Fibroblast of villous mesenchyme (primary cell): Measurements from ENCODE around the gene SLC12A3. TPM values are rescaled to one million over a fixed set of nuclear protein-coding genes. Genes with fewer than 3 reads are reported as not detected.

Experiments used
- DNase-seq: peaks from one replicate; pipeline ENCODE4 v3.0.0-alpha.2; 2010; ENCODE audit warnings: low read depth
- H3K4me3 ChIP-seq: 2 replicates; pipeline ENCODE4 v1.5.1; 2011; ENCODE audit warnings: low read depth, mild to moderate bottlenecking, low read length
- CTCF ChIP-seq: IDR thresholded peaks from 2 replicates; pipeline ENCODE4 v1.5.1; 2012; ENCODE audit warnings: low read depth, mild to moderate bottlenecking, low read length; ENCODE audit not compliant: insufficient read depth
- total RNA-seq: library from RNA; depleted of rRNA; stranded (reverse); fragments of >200 nt; gene quantifications from 2 replicates; pipeline ENCODE4 v1.2.3, GENCODE V29; 2012

Gene SLC12A3
- not detected in 2 replicates for total RNA-seq

- H3K4me3 ChIP-seq, result no peak within 1 kb of the TSS
- DNase-seq, result no peak
- TF ChIP-seq CTCF, result no peak
Observed at GRCh38 chr16:56864960-56865359, at the start of gene SLC12A3. SLC12A3 (plus strand) TSS chr16:56865207; CDS start chr16:56865236, 29 bp downstream.

- no peak overlapping the region for H3K4me3 ChIP-seq
- DNase-seq, result no peak
- no peak for TF ChIP-seq CTCF
Observed at GRCh38 chr16:56815721-56816120, 49.3 kb upstream of the SLC12A3 start.

- no peak for TF ChIP-seq CTCF
- no peak for DNase-seq
- no peak overlapping the region for H3K4me3 ChIP-seq
Observed at GRCh38 chr16:56817056-56817455, 48.0 kb upstream of the SLC12A3 start.

GRCh38 chr16:56817938-56818337, 47.1 kb upstream of the SLC12A3 start:
- no peak overlapping the region for H3K4me3 ChIP-seq
- no peak for TF ChIP-seq CTCF
- no peak for DNase-seq

GRCh38 chr16:56823081-56823733, 41.8 kb upstream of the SLC12A3 start:
- no peak for TF ChIP-seq CTCF
- no peak for DNase-seq
- no peak overlapping the region for H3K4me3 ChIP-seq

- TF ChIP-seq CTCF, result peak; percentile 37
- no peak for DNase-seq
- no peak overlapping the region for H3K4me3 ChIP-seq
Observed at GRCh38 chr16:56824331-56824730, 40.7 kb upstream of the SLC12A3 start.

GRCh38 chr16:56824804-56825203, 40.2 kb upstream of the SLC12A3 start:
- no peak overlapping the region for H3K4me3 ChIP-seq
- TF ChIP-seq CTCF, result no peak
- no peak for DNase-seq
